ENCODE results near the gene SELENOI. TPM values are rescaled to one million over a fixed set of nuclear protein-coding genes. Genes with fewer than 3 reads are reported as not detected.

SELENOI gene
- polyA plus RNA-seq, 3 donors: 21.4 to 24.5 (median 24.0) TPM

GRCh38 chr2:26387189-26387588, 41.2 kb downstream of the SELENOI start:
- no peak for DNase-seq (ENCODE audit: extremely low read depth in 1 of 11, low read depth in 9 of 11, low spot score in 4 of 11)

DNA sequence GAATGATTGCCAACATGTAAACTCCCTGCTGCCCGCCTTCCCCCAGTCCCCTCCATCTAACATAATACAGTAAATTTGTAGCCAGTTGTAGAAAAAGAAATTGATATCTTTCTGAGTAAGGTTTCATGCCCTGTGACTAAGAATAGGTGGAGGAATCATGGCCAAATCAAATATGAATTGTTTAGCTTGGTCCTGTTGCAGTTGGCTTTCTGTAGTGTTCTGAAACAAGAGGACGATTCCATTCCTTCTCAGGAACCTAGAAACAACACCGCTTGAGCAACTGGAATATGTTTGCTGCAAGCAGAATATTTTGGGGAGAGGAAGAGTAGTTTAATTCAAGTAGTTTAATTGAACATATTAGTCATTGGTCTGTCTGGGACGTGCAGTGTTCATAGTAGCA, 48.8 kb downstream of the SELENOI start:
- no peak for DNase-seq (ENCODE audit: extremely low read depth in 1 of 11, low read depth in 9 of 11, low spot score in 4 of 11)

DNA sequence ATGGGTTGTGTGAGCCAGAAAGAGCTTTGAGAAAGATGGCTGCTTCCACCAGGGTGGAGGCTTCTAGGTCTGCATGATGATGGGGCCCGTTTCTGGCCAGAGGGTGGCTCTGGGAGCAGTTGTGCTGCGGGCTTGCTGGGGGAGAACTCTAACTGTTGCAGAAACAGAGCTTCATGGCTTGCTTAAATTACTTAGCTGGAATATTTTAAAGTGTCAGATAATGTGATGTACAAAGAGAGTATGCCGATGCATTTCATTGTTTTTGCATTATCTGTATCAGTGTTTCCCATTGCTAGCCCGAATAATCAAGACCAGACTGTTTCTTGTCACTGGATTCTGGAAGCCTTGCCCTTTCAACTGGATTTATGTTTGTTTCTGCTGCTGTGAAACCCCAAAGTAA, 49.5 kb downstream of the SELENOI start:
- no peak for DNase-seq (ENCODE audit: extremely low read depth in 1 of 11, low read depth in 9 of 11, low spot score in 4 of 11)

DNA sequence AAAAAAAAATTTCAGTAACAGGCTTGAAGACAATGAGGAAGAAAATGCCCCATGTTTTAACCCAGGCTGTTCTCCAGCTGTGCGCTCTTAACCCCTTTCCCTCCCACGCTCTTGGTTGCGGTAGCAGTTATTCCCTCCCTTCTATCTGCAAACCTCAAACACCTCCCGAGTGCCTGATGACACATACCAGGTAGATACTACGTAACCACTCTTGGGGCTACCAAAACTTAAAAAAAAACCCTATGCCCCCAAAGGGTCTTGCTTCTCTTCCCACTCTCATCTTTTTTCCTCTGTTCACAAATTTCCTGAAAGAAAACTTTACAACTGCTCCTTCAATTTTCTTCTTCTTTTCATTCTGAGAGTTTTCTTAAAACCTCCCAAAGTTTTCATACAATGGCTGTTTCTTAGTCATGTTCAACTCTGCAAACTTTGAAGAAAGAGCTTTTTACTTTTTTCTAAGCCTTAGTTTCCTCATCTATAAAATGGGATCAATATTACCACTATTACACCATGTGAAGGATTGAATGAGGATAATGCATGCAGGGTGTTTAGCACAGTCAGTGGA, 50.9 kb downstream of the SELENOI start:
- no peak for DNase-seq (ENCODE audit: extremely low read depth in 1 of 11, low read depth in 9 of 11, low spot score in 4 of 11)

GRCh38 chr2:26399771-26400376, 53.9 kb downstream of the SELENOI start:
- no peak for DNase-seq (ENCODE audit: extremely low read depth in 1 of 11, low read depth in 9 of 11, low spot score in 4 of 11)

GRCh38 chr2:26400723-26401122, 54.8 kb downstream of the SELENOI start:
- DNase-seq (ENCODE audit: extremely low read depth in 1 of 11, low read depth in 9 of 11, low spot score in 4 of 11): no peak

- DNase-seq (ENCODE audit: extremely low read depth in 1 of 11, low read depth in 9 of 11, low spot score in 4 of 11): peak; percentile 65 to 88 (median 80)
Measured at GRCh38 chr2:26401739-26402541, 56.0 kb downstream of the SELENOI start, which contains the start of gene DRC1. TSS of gene DRC1 (plus strand) at chr2:26401920. CDS start at chr2:26401990, 70 bp downstream.

DNA sequence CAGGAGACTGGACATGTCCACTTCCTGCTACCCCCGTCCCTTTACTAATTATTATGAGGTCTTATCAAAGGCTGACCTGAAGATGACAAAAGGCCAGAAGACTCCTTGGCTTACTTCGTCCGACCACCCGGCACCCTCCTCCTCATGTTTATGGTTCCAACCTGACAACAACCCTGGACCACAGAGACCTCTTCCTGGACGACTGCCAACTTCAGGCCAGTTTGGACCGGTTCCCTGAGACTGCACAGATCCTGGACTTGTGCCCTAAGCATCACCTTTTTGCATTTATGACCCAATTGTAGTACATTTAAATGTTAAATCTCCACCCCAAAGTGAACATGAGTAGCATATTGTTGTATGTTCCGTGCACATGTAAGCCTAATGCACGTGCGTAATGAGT, 61.6 kb downstream of the SELENOI start:
- DNase-seq (ENCODE audit: extremely low read depth in 1 of 11, low read depth in 9 of 11, low spot score in 4 of 11): no peak

GRCh38 chr2:26409785-26410184, 63.8 kb downstream of the SELENOI start:
- no peak for DNase-seq (ENCODE audit: extremely low read depth in 1 of 11, low read depth in 9 of 11, low spot score in 4 of 11)

GRCh38 chr2:26410764-26411243, 64.9 kb downstream of the SELENOI start:
- no peak for DNase-seq (ENCODE audit: extremely low read depth in 1 of 11, low read depth in 9 of 11, low spot score in 4 of 11)

DNA sequence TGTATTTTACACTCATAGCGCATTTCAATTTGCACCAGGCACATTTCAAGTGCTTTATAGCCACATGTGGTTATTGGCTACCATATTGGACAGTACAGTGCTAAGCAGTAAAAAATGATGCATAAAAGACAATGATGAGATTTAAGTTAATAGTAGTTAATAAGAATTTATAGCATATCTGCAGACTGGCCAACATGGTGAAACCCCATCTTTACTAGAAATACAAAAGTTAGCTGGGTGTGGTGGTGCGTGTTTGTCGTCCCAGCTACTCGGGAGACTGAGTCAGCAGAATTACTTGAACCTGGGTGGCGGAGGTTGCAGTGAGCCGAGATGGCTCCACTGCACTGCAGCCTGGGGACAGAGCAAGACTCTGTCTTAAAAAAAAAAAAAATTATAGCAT, 65.5 kb downstream of the SELENOI start:
- DNase-seq (ENCODE audit: extremely low read depth in 1 of 11, low read depth in 9 of 11, low spot score in 4 of 11): no peak

DNA sequence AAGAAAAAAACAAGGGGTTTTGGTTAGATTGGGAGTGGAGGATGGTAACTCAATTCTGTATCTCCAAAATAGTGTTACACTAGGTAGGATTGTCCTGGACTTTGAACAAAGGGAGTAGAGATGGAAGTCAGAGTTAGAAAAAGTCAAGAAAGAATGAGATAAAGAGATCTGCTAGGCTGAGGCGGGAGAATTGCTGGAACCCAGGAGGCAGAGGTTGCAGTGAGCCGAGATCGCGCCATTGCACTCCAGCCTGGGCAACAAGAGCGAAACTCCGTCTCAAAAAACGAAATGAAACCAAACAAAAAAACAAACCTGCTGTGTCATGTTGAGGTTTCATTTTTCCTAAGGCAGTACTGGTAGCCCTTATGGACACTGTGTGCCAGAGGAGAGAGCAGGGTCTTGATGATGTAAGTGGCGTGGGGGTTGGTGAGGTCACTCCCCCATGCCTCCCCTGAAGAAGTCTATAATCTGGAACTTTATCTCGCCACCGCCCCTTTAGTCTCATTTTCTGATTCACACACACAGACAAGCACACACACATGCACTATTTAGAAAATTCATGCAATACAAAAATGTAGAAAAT, 66.2 kb downstream of the SELENOI start:
- no peak for DNase-seq (ENCODE audit: extremely low read depth in 1 of 11, low read depth in 9 of 11, low spot score in 4 of 11)

DNA sequence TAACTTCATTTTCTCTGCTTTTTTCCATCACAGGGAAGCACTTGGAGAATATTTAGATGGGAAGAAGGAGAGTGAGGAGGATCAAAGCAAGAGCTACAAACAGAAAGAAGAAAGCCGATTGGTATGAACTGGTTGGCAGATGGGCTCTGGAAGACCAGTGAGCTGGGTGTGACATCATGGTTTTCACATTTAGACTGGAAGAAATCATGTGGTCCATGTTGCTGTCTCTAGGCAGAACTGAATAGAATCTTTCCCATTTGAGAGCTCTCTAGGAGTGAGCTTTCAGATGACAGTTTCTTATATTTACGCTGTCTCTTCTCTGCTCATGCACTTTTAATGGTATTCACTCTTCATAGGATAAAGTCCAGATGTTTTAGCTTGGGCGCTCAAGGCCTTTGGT, 68.4 kb downstream of the SELENOI start:
- DNase-seq (ENCODE audit: extremely low read depth in 1 of 11, low read depth in 9 of 11, low spot score in 4 of 11): no peak

DNA sequence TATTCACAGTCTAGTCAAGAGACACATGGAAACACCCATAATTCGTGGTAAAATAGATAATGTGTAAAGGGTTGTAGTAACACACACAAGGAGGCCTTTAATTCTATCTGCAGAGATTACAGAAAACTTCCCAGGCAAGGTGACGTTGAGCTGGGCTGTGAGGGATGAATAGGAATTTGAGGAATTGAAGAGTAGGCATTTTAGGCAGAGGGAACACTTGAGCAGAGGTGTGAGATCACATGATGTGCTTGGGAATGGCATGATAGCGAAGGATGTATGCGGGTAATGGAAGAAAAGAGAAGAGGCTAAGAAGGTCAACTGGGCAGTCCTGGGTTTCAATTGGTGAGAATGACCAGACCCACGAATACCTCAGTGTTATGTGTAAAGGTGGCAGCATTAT, 76.0 kb downstream of the SELENOI start:
- no peak for DNase-seq (ENCODE audit: extremely low read depth in 1 of 11, low read depth in 9 of 11, low spot score in 4 of 11)

- no peak for DNase-seq (ENCODE audit: extremely low read depth in 1 of 11, low read depth in 9 of 11, low spot score in 4 of 11)
Measured at GRCh38 chr2:26422947-26423629, 77.1 kb downstream of the SELENOI start.

- no peak for DNase-seq (ENCODE audit: extremely low read depth in 1 of 11, low read depth in 9 of 11, low spot score in 4 of 11)
Measured at GRCh38 chr2:26423750-26424149, 77.8 kb downstream of the SELENOI start.

- DNase-seq (ENCODE audit: extremely low read depth in 1 of 11, low read depth in 9 of 11, low spot score in 4 of 11): no peak
Measured at GRCh38 chr2:26424221-26424620, 78.3 kb downstream of the SELENOI start.

GRCh38 chr2:26428846-26429245, 82.9 kb downstream of the SELENOI start:
- no peak for DNase-seq (ENCODE audit: extremely low read depth in 1 of 11, low read depth in 9 of 11, low spot score in 4 of 11)
